GM23338 (cell line): Measurements from ENCODE around the gene ROR1. TPM values are rescaled to one million over a fixed set of nuclear protein-coding genes. Genes with fewer than 3 reads are reported as not detected.

Experiments used
- ATAC-seq: fragments of 200-7000 bp; cut with Tn5 transposase; 3 replicates; pipeline ENCODE4 v1.9.1; 2020
- DNase-seq: peaks from one replicate; pipeline ENCODE4 v3.0.0-alpha.2; 2015; ENCODE audit warnings: low spot score
- H2AFZ ChIP-seq: fragments of 200-600 bp; sonication (generic); 2 replicates; pipeline ENCODE4 v1.8.0; 2016; ENCODE audit warnings: antibody characterized with exemption, mild to moderate bottlenecking, moderate library complexity
- H3F3A ChIP-seq: fragments of 200-600 bp; sonication (generic); replicated peaks from 2 replicates; pipeline ENCODE4 v1.8.0; 2017; ENCODE audit warnings: antibody characterized with exemption, mixed run types, low read depth
- H3K27ac ChIP-seq: fragments of 200-600 bp; sonication (generic); 2 replicates; pipeline ENCODE4 v1.6.1; 2016; ENCODE audit warnings: low read depth
- H3K27me3 ChIP-seq: fragments of 200-600 bp; sonication (generic); 2 replicates; pipeline ENCODE4 v1.8.0; 2016; ENCODE audit warnings: mild to moderate bottlenecking, mixed run types, moderate library complexity; ENCODE audit not compliant: insufficient read depth
- H3K36me3 ChIP-seq: fragments of 200-600 bp; sonication (generic); 2 replicates; pipeline ENCODE4 v1.8.0; 2016; ENCODE audit warnings: mild to moderate bottlenecking; ENCODE audit not compliant: insufficient read depth
- H3K4me1 ChIP-seq: fragments of 200-600 bp; sonication (generic); 2 replicates; pipeline ENCODE4 v1.8.0; 2016; ENCODE audit warnings: mild to moderate bottlenecking, moderate library complexity; ENCODE audit not compliant: insufficient read depth
- H3K4me2 ChIP-seq: fragments of 200-600 bp; sonication (generic); 2 replicates; pipeline ENCODE4 v1.7.1; 2017; ENCODE audit warnings: mixed run types
- H3K4me3 ChIP-seq: fragments of 200-600 bp; sonication (generic); 2 replicates; pipeline ENCODE4 v1.6.1; 2016; ENCODE audit warnings: mixed run types
- H3K79me2 ChIP-seq: fragments of 200-600 bp; sonication (generic); replicated peaks from 2 replicates; pipeline ENCODE4 v1.8.0; 2017; ENCODE audit warnings: mild to moderate bottlenecking; ENCODE audit not compliant: insufficient read depth
- H3K9me2 ChIP-seq: fragments of 200-600 bp; sonication (generic); 2 replicates; pipeline ENCODE4 v1.8.0; 2017; ENCODE audit not compliant: insufficient read depth
- H4K20me1 ChIP-seq: fragments of 200-600 bp; sonication (generic); replicated peaks from 2 replicates; pipeline ENCODE4 v1.8.0; 2017; ENCODE audit warnings: mild to moderate bottlenecking; ENCODE audit not compliant: insufficient read depth
- H3K27ac Mint-ChIP-seq: 2 replicates; pipeline ENCODE4 v1.8.0; 2020; ENCODE audit warnings: inconsistent platforms, mild to moderate bottlenecking, moderate library complexity, mixed read lengths
- H3K27me3 Mint-ChIP-seq: 3 replicates; pipeline ENCODE4 v1.8.0; 2022; ENCODE audit warnings: low read depth, mild to moderate bottlenecking, moderate library complexity, mixed read lengths, inconsistent platforms; ENCODE audit not compliant: insufficient read depth, poor library complexity
- H3K36me3 Mint-ChIP-seq: 3 replicates; pipeline ENCODE4 v1.8.0; 2021; ENCODE audit warnings: low read depth, mild to moderate bottlenecking, inconsistent platforms, moderate library complexity, mixed read lengths
- H3K4me1 Mint-ChIP-seq: 3 replicates; pipeline ENCODE4 v1.8.0; 2020; ENCODE audit warnings: mild to moderate bottlenecking, inconsistent platforms, mixed read lengths
- H3K4me3 Mint-ChIP-seq: 3 replicates; pipeline ENCODE4 v1.8.0; 2021; ENCODE audit warnings: moderate library complexity, mild to moderate bottlenecking, inconsistent platforms, mixed read lengths
- H3K9me3 Mint-ChIP-seq: 3 replicates; pipeline ENCODE4 v1.8.0; 2020; ENCODE audit warnings: moderate library complexity, mild to moderate bottlenecking, inconsistent platforms, mixed read lengths
- CREB1 ChIP-seq: fragments of 250-450 bp; sonication (Bioruptor Pico); IDR thresholded peaks from 2 replicates; pipeline ENCODE4 v1.5.0; 2020; ENCODE audit warnings: low read depth, mild to moderate bottlenecking, moderate library complexity
- CTCF ChIP-seq, 2 experiments: fragments of 200-600 bp in 1 of 2; sonication (generic) in 1 of 2; conservative IDR thresholded peaks; 2 replicates each; pipeline versions ENCODE4 v1.5.1 to v1.6.1; 2016 to 2017; ENCODE audit warnings: antibody characterized with exemption in 2 of 2, low read depth in 2 of 2, mild to moderate bottlenecking in 2 of 2, moderate library complexity in 1 of 2
- ETS1 ChIP-seq: IDR thresholded peaks from 2 replicates; pipeline ENCODE4 v1.6.1; 2016; ENCODE audit warnings: antibody characterized with exemption
- EZH2phosphoT487 ChIP-seq: fragments of 200-600 bp; sonication (generic); IDR thresholded peaks from one replicate; pipeline ENCODE4 v1.8.1; 2018; ENCODE audit warnings: antibody characterized with exemption; ENCODE audit not compliant: unreplicated experiment
- JUNB ChIP-seq: IDR thresholded peaks from one replicate; pipeline ENCODE4 v1.6.1; 2016; ENCODE audit warnings: antibody characterized with exemption; ENCODE audit not compliant: unreplicated experiment
- NANOG ChIP-seq: IDR thresholded peaks from 2 replicates; pipeline ENCODE4 v1.6.1; 2016; ENCODE audit warnings: antibody characterized with exemption, borderline replicate concordance
- POLR2AphosphoS5 ChIP-seq: IDR thresholded peaks from 2 replicates; pipeline ENCODE4 v1.6.1; 2016; ENCODE audit warnings: antibody characterized with exemption, low read depth
- REST ChIP-seq: IDR thresholded peaks from one replicate; pipeline ENCODE4 v1.6.1; 2018; ENCODE audit warnings: antibody characterized with exemption; ENCODE audit not compliant: unreplicated experiment
- ZNF114 ChIP-seq: fragments of 250-450 bp; sonication (Bioruptor Pico); IDR thresholded peaks from 2 replicates; pipeline ENCODE4 v1.5.0; 2020; ENCODE audit warnings: mild to moderate bottlenecking, moderate library complexity
- ZNF331 ChIP-seq: fragments of 250-450 bp; sonication (Bioruptor Pico); IDR thresholded peaks from 2 replicates; pipeline ENCODE4 v1.5.0; 2020; ENCODE audit warnings: low read depth, mild to moderate bottlenecking, moderate library complexity
- ZNF462 ChIP-seq: fragments of 250-450 bp; sonication (Bioruptor Pico); IDR thresholded peaks from 2 replicates; pipeline ENCODE4 v1.5.0; 2020; ENCODE audit warnings: mild to moderate bottlenecking, moderate library complexity
- polyA plus RNA-seq: library from polyadenylated mRNA; unstranded; fragments of >200 nt; fragmentation: Nextera tagmentation; extraction: Ambion mirVana; gene quantifications from 2 replicates; pipeline ENCODE4 v1.2.1, GENCODE V29; 2016
- total RNA-seq: library from RNA; depleted of rRNA; stranded (reverse); fragments of >200 nt; shearing (Covaris generic); gene quantifications from 2 replicates; pipeline ENCODE4 v1.2.3, GENCODE V29; 2014

The ROR1 gene
- total and polyA plus RNA-seq, 2 experiments from 2014 or later: 59.7 to 96.0 TPM

- TF ChIP-seq CREB1 (no peak), ZNF114 (CRISPR knock-in tag) (no peak), REST (no peak), POLR2AphosphoS5 (no peak), ZNF331 (CRISPR knock-in tag) (no peak), EZH2phosphoT487 (no peak), ETS1 (no peak), NANOG (no peak), JUNB (no peak), ZNF462 (CRISPR knock-in tag) (no peak), CTCF (conservative IDR thresholded peaks at IDR 0.05; ENCODE audit: low read depth in 2 of 2) (no peak)
- no peak overlapping the region for H2AFZ ChIP-seq
- H3K36me3 ChIP-seq: no peaks in the 10 kb centered on the region
- H3K4me1 ChIP-seq: no peaks in the 10 kb centered on the region
- H3K4me3 Mint-ChIP-seq: no peak overlapping the region
- no peaks in the 10 kb centered on the region for H3K27me3 ChIP-seq
- 0 out of 2 replicates have a peak, but pooled peaks cover 4% of the 10 kb centered on the region for H4K20me1 ChIP-seq
- no peaks in the 10 kb centered on the region for H3F3A ChIP-seq
- peaks cover 9% of the 10 kb centered on the region for H3K4me1 Mint-ChIP-seq
- H3K4me3 ChIP-seq: no peak overlapping the region
- H3K9me3 Mint-ChIP-seq: no peaks in the 10 kb centered on the region
- peaks cover 2% of the 10 kb centered on the region for H3K27me3 Mint-ChIP-seq
- H3K36me3 Mint-ChIP-seq: no peaks in the 10 kb centered on the region
- no peak overlapping the region for H3K27ac Mint-ChIP-seq
- no peak overlapping the region for H3K4me2 ChIP-seq
- peaks cover 21% of the 10 kb centered on the region for H3K9me2 ChIP-seq
- DNase-seq: no peak
- no peak for ATAC-seq
- H3K79me2 ChIP-seq: no peaks in the 10 kb centered on the region
- no peak overlapping the region for H3K27ac ChIP-seq
Measured at GRCh38 chr1:64124704-64125440, 351.1 kb downstream of the ROR1 start.
